GM12892 (cell line): ENCODE measurements around the gene LRRC10.

Experiments
- POLR2A ChIP-seq: IDR thresholded peaks from 2 replicates; pipeline ENCODE4 v1.6.1; 2011; ENCODE audit warnings: low read depth, low read length, control low read depth
- POLR2AphosphoS5 ChIP-seq: IDR thresholded peaks from 2 replicates; pipeline ENCODE4 v1.6.1; 2011; ENCODE audit warnings: low read depth, low read length, control low read depth
- TAF1 ChIP-seq: IDR thresholded peaks from 2 replicates; pipeline ENCODE4 v1.6.1; 2011; ENCODE audit warnings: low read depth, mild to moderate bottlenecking, control low read depth, low read length, borderline replicate concordance

GRCh38 chr12:69563166-69563762, 47.4 kb downstream of the LRRC10 start:
- TF ChIP-seq POLR2A (no peak), TAF1 (no peak), POLR2AphosphoS5 (no peak)
